K562 (cell line): ENCODE measurements around the gene UVRAG. TPM values are rescaled to one million over a fixed set of nuclear protein-coding genes. Genes with fewer than 3 reads are reported as not detected.

Experiments
- ATAC-seq: fragments of 200-7000 bp; cut with Tn5 transposase; 3 replicates; pipeline ENCODE4 v1.9.1; 2020; ENCODE audit warnings: moderate library complexity
- BruUV-seq: library from RNA; stranded (reverse); fragments of 400-500 nt; replicated peaks from 2 replicates; lab custom pipeline; 2021; lab: Mats Ljungman, UMichigan
- CTCF ChIA-PET: fragments of 300-600 bp; formaldehyde crosslinking; extraction: SDS; loops from one replicate; lab custom pipeline; 2021; ENCODE audit warnings: low intra/inter-chr PET ratio; lab: Yijun Ruan, JAX
- POLR2A ChIA-PET: fragments of 300-600, 350-650 bp; sonication (Branson Sonifier 250); formaldehyde crosslinking; extraction: SDS; loops from one replicate; lab custom pipeline; 2021; ENCODE audit warnings: antibody characterized with exemption, inconsistent platforms; lab: Yijun Ruan, JAX
- DNase-seq, 4 experiments: peaks; one replicate each; pipeline versions ENCODE4 v3.0.0 to v3.0.0-alpha.2; 2011 to 2018; ENCODE audit warnings: low spot score in 3 of 4, mixed read lengths in 3 of 4; ENCODE audit errors: extremely low read depth in 1 of 4
- FAIRE-seq: peaks from 2 replicates; lab custom pipeline; 2011; peaks lifted over from hg19 to GRCh38; lab: Jason Lieb, UNC
- H2AFZ ChIP-seq: 2 replicates; pipeline ENCODE4 v1.6.0; 2011; ENCODE audit warnings: low read depth, low read length, control low read depth, inconsistent platforms
- H3K27ac ChIP-seq: fragments of 200-600 bp; 3 replicates; pipeline ENCODE4 v1.8.0; 2011; ENCODE audit warnings: low read depth, mild to moderate bottlenecking, control low read depth, inconsistent platforms, low read length, moderate library complexity, mixed read lengths; ENCODE audit errors: extremely low read depth
- H3K27me3 ChIP-seq, 2 experiments: fragments of 300-600 bp in 1 of 2; 2 replicates in 1 of 2; 3 replicates in 1 of 2; pipeline versions ENCODE4 v1.6.0 to v1.8.0; 2011; ENCODE audit warnings: inconsistent platforms in 2 of 2, low read length in 2 of 2, mild to moderate bottlenecking in 1 of 2, mixed read lengths in 1 of 2, moderate library complexity in 1 of 2; ENCODE audit not compliant: control insufficient read depth in 2 of 2, insufficient read depth in 2 of 2
- H3K36me3 ChIP-seq: fragments of 300-600 bp; 3 replicates; pipeline ENCODE4 v1.8.0; 2011; ENCODE audit warnings: mild to moderate bottlenecking, low read length, inconsistent platforms; ENCODE audit not compliant: control insufficient read depth, insufficient read depth
- H3K4me1 ChIP-seq, 2 experiments: fragments of 200-600 bp in 1 of 2; replicated peaks in 1 of 2; 2 replicates in 1 of 2; 3 replicates in 1 of 2; pipeline versions ENCODE4 v1.5.1 to v1.8.0; 2011; ENCODE audit warnings: inconsistent platforms in 2 of 2, low read length in 2 of 2, mild to moderate bottlenecking in 1 of 2, mixed read lengths in 1 of 2, moderate library complexity in 1 of 2; ENCODE audit not compliant: control insufficient read depth in 2 of 2, insufficient read depth in 2 of 2
- H3K4me2 ChIP-seq: 2 replicates; pipeline ENCODE4 v1.6.1; 2011; ENCODE audit warnings: low read length, control low read depth, inconsistent platforms, mixed read lengths; ENCODE audit not compliant: insufficient read depth
- H3K4me3 ChIP-seq: fragments of 200-600 bp; sonication (generic), shearing (Covaris generic); 2 replicates; pipeline ENCODE4 v1.5.1; 2016; ENCODE audit warnings: control low read depth, inconsistent platforms
- H3K79me2 ChIP-seq: fragments of 200-600 bp; 3 replicates; pipeline ENCODE4 v1.8.0; 2011; ENCODE audit warnings: low read length, inconsistent platforms; ENCODE audit not compliant: control insufficient read depth, insufficient read depth
- H3K9ac ChIP-seq, 2 experiments: 2 replicates each; pipeline versions ENCODE4 v1.6.0 to v1.6.1; 2011; ENCODE audit warnings: low read depth in 2 of 2, low read length in 2 of 2, control low read depth in 1 of 2, inconsistent platforms in 1 of 2, mild to moderate bottlenecking in 1 of 2, mixed read lengths in 1 of 2; ENCODE audit not compliant: insufficient read depth in 1 of 2
- H3K9me1 ChIP-seq: one replicate; pipeline ENCODE4 v1.6.0; 2011; ENCODE audit warnings: inconsistent platforms, mild to moderate bottlenecking, low read length, moderate library complexity; ENCODE audit not compliant: control insufficient read depth, insufficient read depth
- H3K9me3 ChIP-seq: replicated peaks from 2 replicates; pipeline ENCODE4 v1.5.1; 2011; ENCODE audit warnings: low read depth, low read length, inconsistent platforms; ENCODE audit not compliant: control insufficient read depth, insufficient read depth
- H4K20me1 ChIP-seq: replicated peaks from 2 replicates; pipeline ENCODE4 v1.6.1; 2011; ENCODE audit warnings: low read length, inconsistent platforms, mixed read lengths; ENCODE audit not compliant: control insufficient read depth, insufficient read depth
- C11orf30 ChIP-seq: fragments of 450-650 bp; IDR thresholded peaks from 2 replicates; pipeline ENCODE4 v1.6.1; 2016; ENCODE audit warnings: low read depth, mild to moderate bottlenecking
- CBX5 ChIP-seq: IDR thresholded peaks from 2 replicates; pipeline ENCODE4 v1.6.1; 2014; ENCODE audit warnings: low read depth, borderline replicate concordance
- HMG20A ChIP-seq: fragments of 450-650 bp; formaldehyde crosslinking; conservative IDR thresholded peaks from 2 replicates; pipeline ENCODE4 v1.4.0; 2020; ENCODE audit warnings: mild to moderate bottlenecking, mixed read lengths
- KDM4B ChIP-seq, 2 experiments: fragments of 450-650 bp in 1 of 2; sonication (generic) in 1 of 2; IDR thresholded peaks; 2 replicates each; pipeline ENCODE4 v1.6.1; 2016 to 2017; ENCODE audit warnings: borderline replicate concordance in 2 of 2, antibody characterized with exemption in 1 of 2, low read depth in 1 of 2, mild to moderate bottlenecking in 1 of 2
- LARP7 ChIP-seq: fragments of 450-650 bp; IDR thresholded peaks from 2 replicates; pipeline ENCODE4 v1.6.1; 2016
- MEIS2 ChIP-seq: fragments of 450-650 bp; IDR thresholded peaks from 2 replicates; pipeline ENCODE4 v1.6.1; 2014; ENCODE audit warnings: mild to moderate bottlenecking; ENCODE audit not compliant: partially characterized antibody
- TOE1 ChIP-seq, 2 experiments: fragments of 450-650 bp in 1 of 2; sonication (generic) in 1 of 2; formaldehyde crosslinking in 1 of 2; IDR thresholded peaks; 2 replicates each; pipeline versions ENCODE4 v1.7.1 to v1.8.0; 2016 to 2022; ENCODE audit warnings: borderline replicate concordance in 2 of 2, mild to moderate bottlenecking in 2 of 2, antibody characterized with exemption in 1 of 2, inconsistent platforms in 1 of 2, low read depth in 1 of 2, missing genetic modification reagents in 1 of 2, moderate library complexity in 1 of 2
- WGBS: fragments of 100-300 bp; shearing (Covaris generic); methylation state at CpG from one replicate; pipeline ENCODE4 v1.1.6; 2016; ENCODE audit warnings: low coverage, mixed read lengths; ENCODE audit not compliant: insufficient coverage; ENCODE audit errors: missing lambda C conversion rate; 5-methylcytosine and 5-hydroxymethylcytosine counted together
- in situ Hi-C: fragments of 300-500 bp; cut with MboI; formaldehyde crosslinking; loops from 4 replicates; pipeline ENCODE4 v1.15.0; 2018; ENCODE audit warnings: inconsistent platforms, mixed read lengths
- intact Hi-C: fragments of 100-400 bp; cut with micrococcal nuclease; formaldehyde crosslinking; loops from 2 replicates; pipeline ENCODE4 v1.14.2; 2022
- polyA plus RNA-seq, 8 experiments: library from polyadenylated mRNA; depleted of rRNA in 4 of 8; stranded (reverse) in 5 of 8; unstranded in 3 of 8; fragments of >200 nt; fragmentation: Nextera tagmentation in 2 of 8; fragmentation: Illumina TruSeq in 1 of 8; extraction: Ambion mirVana in 2 of 8; extraction: Trizol in 1 of 8; gene quantifications; 2 replicates each; pipeline versions ENCODE4 v1.2.1 to v1.2.3, GENCODE V29; 2011 to 2014; ENCODE audit warnings: inconsistent platforms in 1 of 8, missing spikeins in 1 of 8
- total RNA-seq, 7 experiments: library from RNA; depleted of rRNA in 6 of 7; stranded (reverse); fragments of >200 nt in 6 of 7; fragmentation: Illumina TruSeq in 2 of 7; extraction: Trizol in 2 of 7; gene quantifications; 2 replicates each; pipeline versions ENCODE4 v1.2.1 to v1.2.3, GENCODE V29; 2011 to 2021; ENCODE audit warnings: low replicate concordance in 1 of 7
- TF ChIP-seq, protein P1 (sequence below), 2 experiments: fragments of 450-650 bp; IDR thresholded peaks; 2 replicates each; pipeline ENCODE4 v1.6.1; 2016
- TF ChIP-seq, protein P2 (sequence below): fragments of 450-650 bp; IDR thresholded peaks from 2 replicates; pipeline ENCODE4 v1.6.1; 2017; ENCODE audit warnings: mild to moderate bottlenecking, moderate library complexity

Gene UVRAG
- total and polyA plus RNA-seq, 9 of the 15 experiments (the other 6 are each of a cell fraction or from before 2014, with no cell fraction given): 3.1 to 17.8 (median 12.4) TPM

DNA sequence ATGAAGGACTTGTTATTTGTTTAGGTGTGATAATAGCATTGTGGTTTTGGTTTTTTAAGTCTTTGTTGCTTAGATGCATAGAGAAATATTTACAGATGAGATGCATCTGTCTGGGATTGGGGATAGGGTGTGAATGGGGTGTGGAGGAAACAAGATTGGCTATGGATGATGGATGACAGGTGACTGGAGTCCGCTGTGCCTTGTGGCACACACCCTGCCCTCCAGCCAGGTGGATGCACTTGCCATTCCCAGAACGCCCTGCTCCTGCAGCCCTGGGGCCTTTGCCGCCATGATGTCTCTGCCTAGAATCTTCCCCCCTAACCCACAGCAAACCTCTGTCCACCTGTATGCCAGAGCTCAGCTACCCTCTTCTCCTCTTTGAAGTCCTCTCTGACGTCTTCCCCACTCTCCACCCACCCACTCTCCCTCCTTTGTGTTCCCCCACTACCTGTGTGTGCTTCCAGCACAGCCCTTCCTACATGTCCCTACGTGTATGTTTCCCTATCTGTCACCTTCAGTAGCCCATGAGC is 336.6 kb downstream of the UVRAG start:
- CTCF ChIA-PET: interaction anchor here (0.5 to 2.6 kb wide), 5 partner anchors 155 to 604 kb away, joined by 3 to 30 read pairs (median 4); no protein-coding TSS in a partner anchor
- no TSS peak for BruUV-seq
- H3K4me3 ChIP-seq: no peak overlapping the region
- peak overlapping the region; percentile 97 for H2AFZ ChIP-seq
- 23% methylated on average over 5 of the region's 5 CpGs for WGBS
- H3K79me2 ChIP-seq: no peaks in the 10 kb centered on the region
- in situ Hi-C loops: no loop called here
- no peaks in the 10 kb centered on the region for H4K20me1 ChIP-seq
- POLR2A ChIA-PET: interaction anchor here (0.6 to 1.8 kb wide), 4 partner anchors 11 to 256 kb away, joined by 3 to 8 read pairs (median 4); no protein-coding TSS in a partner anchor
- no peak for FAIRE-seq
- peak overlapping the region; percentile 33 to 89; a peak in 3 of 4 replicates for H3K9ac ChIP-seq
- DNase-seq: peak in 1 of 4 experiments; percentile 12
- no peaks in the 10 kb centered on the region for H3K36me3 ChIP-seq
- H3K9me3 ChIP-seq: no peaks in the 10 kb centered on the region
- TF ChIP-seq CBX5 (no peak), MEIS2 (peak; percentile 6)
- H3K27me3 ChIP-seq: peaks cover 0 to 4% of the 10 kb centered on the region in 2 experiments; a peak in 2 of 5 replicates
- no peaks in the 10 kb centered on the region for H3K9me1 ChIP-seq
- peak; percentile 30; the same call in 2 of the 3 replicates for ATAC-seq
- peak overlapping the region; percentile 83 for H3K4me2 ChIP-seq
- peaks cover 12 to 16% of the 10 kb centered on the region in 2 experiments for H3K4me1 ChIP-seq
- no peak overlapping the region; the same call in 2 of the 3 replicates for H3K27ac ChIP-seq
- intact Hi-C loops: loop anchor here (1.0 to 10.0 kb wide), 4 partner anchors 56 to 427 kb away; partner anchors contain the start of gene WNT11

DNA sequence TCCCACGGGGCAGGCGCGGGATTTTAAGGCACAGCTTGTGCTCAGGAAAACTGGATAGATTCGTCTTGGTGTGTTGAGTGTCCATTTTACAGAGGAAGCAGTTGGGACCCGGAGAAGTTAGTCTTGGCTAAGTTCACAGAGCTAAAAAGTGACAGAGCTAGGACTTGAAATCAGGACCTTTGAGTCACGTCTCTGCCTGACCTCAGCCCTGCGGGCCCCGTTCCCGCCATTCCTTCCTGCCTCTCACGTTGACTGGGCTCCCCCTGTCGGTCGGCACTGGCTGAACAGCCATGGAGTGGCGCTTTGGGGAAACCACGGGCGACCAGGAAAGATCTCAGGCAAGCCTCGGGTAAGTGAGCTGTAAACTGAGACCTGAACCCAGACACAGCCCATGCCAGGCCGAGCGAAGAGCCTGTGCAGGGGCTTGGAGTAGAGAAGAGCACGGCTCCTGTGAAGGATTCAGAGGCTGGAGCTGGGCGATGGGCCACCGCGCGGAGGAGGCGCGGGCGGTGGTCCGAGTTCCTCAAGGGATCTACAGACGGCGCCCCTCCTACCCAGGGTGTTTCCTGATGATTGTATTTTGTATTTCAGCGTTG is 337.2 kb downstream of the UVRAG start:
- H3K9ac ChIP-seq: peak overlapping the region; percentile 57 to 89
- H3K27me3 ChIP-seq: peaks cover 2 to 9% of the 10 kb centered on the region in 2 experiments; a peak in 3 of 5 replicates
- ATAC-seq (peak; percentile 97), FAIRE-seq (peak; percentile 93), DNase-seq (peak; percentile 88 to 92 (median 89))
- in situ Hi-C loops: no loop called here
- H3K4me2 ChIP-seq: peak overlapping the region; percentile 83
- H3K9me3 ChIP-seq: no peaks in the 10 kb centered on the region
- 14% methylated on average over 28 of the region's 30 CpGs for WGBS
- no peaks in the 10 kb centered on the region for H3K36me3 ChIP-seq
- peak overlapping the region; percentile 97 for H2AFZ ChIP-seq
- intact Hi-C loops: loop anchor here (1.0 to 10.0 kb wide), 4 partner anchors 55 to 427 kb away; partner anchors contain the start of gene WNT11
- no peak overlapping the region; the same call in 2 of the 3 replicates for H3K27ac ChIP-seq
- BruUV-seq: no TSS peak
- H3K4me3 ChIP-seq: peak overlapping the region; percentile 35
- ChIA-PET CTCF (interaction anchor here (0.5 to 2.6 kb wide), 5 partner anchors 154 to 604 kb away, joined by 3 to 30 read pairs (median 4); no protein-coding TSS in a partner anchor), POLR2A (interaction anchor here (0.6 to 1.8 kb wide), 5 partner anchors 12 to 256 kb away, joined by 3 to 8 read pairs (median 4); no protein-coding TSS in a partner anchor)
- H3K4me1 ChIP-seq: peaks cover 12 to 20% of the 10 kb centered on the region in 2 experiments
- no peaks in the 10 kb centered on the region for H3K79me2 ChIP-seq
- H4K20me1 ChIP-seq: no peaks in the 10 kb centered on the region
- H3K9me1 ChIP-seq: no peaks in the 10 kb centered on the region
- TF ChIP-seq C11orf30 (no peak), LARP7 (no peak), KDM4B (IDR thresholded peaks at IDR 0.05; ENCODE audit: borderline replicate concordance in 2 of 2, low read depth in 1 of 2) (0 out of 4 replicates have a peak, but pooled peaks of 1 of the 2 experiments have one; percentile 10), TOE1 (IDR thresholded peaks at IDR 0.05; ENCODE audit: borderline replicate concordance) (peak; percentile 56; the same call in 1 of the 2 replicates), TOE1 (CRISPR knock-in tag; IDR thresholded peaks at IDR 0.05; ENCODE audit: borderline replicate concordance, low read depth) (0 out of 2 replicates have a peak, but pooled peaks have one; percentile 14), HMG20A (no peak)
- TF ChIP-seq, protein P1, sequence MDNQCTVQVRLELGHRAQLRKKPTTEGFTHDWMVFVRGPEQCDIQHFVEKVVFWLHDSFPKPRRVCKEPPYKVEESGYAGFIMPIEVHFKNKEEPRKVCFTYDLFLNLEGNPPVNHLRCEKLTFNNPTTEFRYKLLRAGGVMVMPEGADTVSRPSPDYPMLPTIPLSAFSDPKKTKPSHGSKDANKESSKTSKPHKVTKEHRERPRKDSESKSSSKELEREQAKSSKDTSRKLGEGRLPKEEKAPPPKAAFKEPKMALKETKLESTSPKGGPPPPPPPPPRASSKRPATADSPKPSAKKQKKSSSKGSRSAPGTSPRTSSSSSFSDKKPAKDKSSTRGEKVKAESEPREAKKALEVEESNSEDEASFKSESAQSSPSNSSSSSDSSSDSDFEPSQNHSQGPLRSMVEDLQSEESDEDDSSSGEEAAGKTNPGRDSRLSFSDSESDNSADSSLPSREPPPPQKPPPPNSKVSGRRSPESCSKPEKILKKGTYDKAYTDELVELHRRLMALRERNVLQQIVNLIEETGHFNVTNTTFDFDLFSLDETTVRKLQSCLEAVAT (IDR thresholded peaks at IDR 0.05): peak in 1 of 2 experiments; percentile 28; a peak in 1 of 4 replicates
- TF ChIP-seq, protein P2, sequence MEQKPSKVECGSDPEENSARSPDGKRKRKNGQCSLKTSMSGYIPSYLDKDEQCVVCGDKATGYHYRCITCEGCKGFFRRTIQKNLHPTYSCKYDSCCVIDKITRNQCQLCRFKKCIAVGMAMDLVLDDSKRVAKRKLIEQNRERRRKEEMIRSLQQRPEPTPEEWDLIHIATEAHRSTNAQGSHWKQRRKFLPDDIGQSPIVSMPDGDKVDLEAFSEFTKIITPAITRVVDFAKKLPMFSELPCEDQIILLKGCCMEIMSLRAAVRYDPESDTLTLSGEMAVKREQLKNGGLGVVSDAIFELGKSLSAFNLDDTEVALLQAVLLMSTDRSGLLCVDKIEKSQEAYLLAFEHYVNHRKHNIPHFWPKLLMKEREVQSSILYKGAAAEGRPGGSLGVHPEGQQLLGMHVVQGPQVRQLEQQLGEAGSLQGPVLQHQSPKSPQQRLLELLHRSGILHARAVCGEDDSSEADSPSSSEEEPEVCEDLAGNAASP: no peak
